ENCODE measurements around the gene GLI3. TPM values are rescaled to one million over a fixed set of nuclear protein-coding genes. Genes with fewer than 3 reads are reported as not detected.

GLI3 gene
- total RNA-seq, 1 experiment from 2014 or later = 46.2 TPM

GRCh38 chr7:42198296-42198695, 38.7 kb downstream of the GLI3 start:
- TF ChIP-seq ATF3 (CRISPR knock-in tag; conservative IDR thresholded peaks at IDR 0.05) (no peak), KAT7 (CRISPR knock-in tag; IDR thresholded peaks at IDR 0.05; ENCODE audit: borderline replicate concordance) (no peak), CREM (CRISPR knock-in tag; IDR thresholded peaks at IDR 0.05) (no peak), ZNF219 (CRISPR knock-in tag; IDR thresholded peaks at IDR 0.05; ENCODE audit: borderline replicate concordance) (no peak), FOXK1 (CRISPR knock-in tag; IDR thresholded peaks at IDR 0.05) (no peak), ZNF396 (CRISPR knock-in tag; IDR thresholded peaks at IDR 0.05; ENCODE audit: borderline replicate concordance) (no peak), MAX (CRISPR knock-in tag; IDR thresholded peaks at IDR 0.05) (no peak)
- Mint-ChIP-seq H3K9me3 (no peaks in the 10 kb centered on the region), H3K27me3 (ENCODE audit: low read depth) (no peaks in the 10 kb centered on the region; the same call in 1 of the 2 replicates), H3K4me3 (no peak overlapping the region), H3K27ac (no peak overlapping the region; the same call in 1 of the 2 replicates), H3K4me1 (peaks cover 33% of the 10 kb centered on the region), H3K36me3 (no peaks in the 10 kb centered on the region)
- ChIA-PET CTCF (interaction anchor here (1.2 kb wide), 1 partner anchor 12 kb away, joined by 5 read pairs; no protein-coding TSS in a partner anchor), POLR2A (no interaction called here)
- no peak for DNase-seq (ENCODE audit: low spot score)
- ATAC-seq = 0 out of 2 replicates have a peak, but pooled peaks have one; percentile 38

GRCh38 chr7:42197451-42197850, 39.6 kb downstream of the GLI3 start:
- DNase-seq (ENCODE audit: low spot score) (no peak), ATAC-seq (no peak)
- Mint-ChIP-seq H3K27ac (no peak overlapping the region), H3K4me3 (no peak overlapping the region), H3K9me3 (no peaks in the 10 kb centered on the region), H3K27me3 (ENCODE audit: low read depth) (no peaks in the 10 kb centered on the region; the same call in 1 of the 2 replicates), H3K4me1 (peaks cover 41% of the 10 kb centered on the region), H3K36me3 (no peaks in the 10 kb centered on the region)
- no peak for TF ChIP-seq AR (CRISPR knock-in tag; IDR thresholded peaks at IDR 0.05)
- TF ChIP-seq NR1H2 (CRISPR knock-in tag; IDR thresholded peaks at IDR 0.05) = no peak
- POLR2A ChIA-PET = no interaction called here
- CTCF ChIA-PET = interaction anchor here (1.2 kb wide), 1 partner anchor 12 kb away, joined by 5 read pairs; no protein-coding TSS in a partner anchor

- CTCF ChIA-PET = interaction anchor here (1.6 to 1.7 kb wide), 3 partner anchors 9 to 253 kb away, joined by 5 to 7 read pairs (median 7); no protein-coding TSS in a partner anchor
- no peak overlapping the region for H3K4me3 Mint-ChIP-seq
- DNase-seq (ENCODE audit: low spot score) (no peak), ATAC-seq (no peak)
- H3K4me1 Mint-ChIP-seq = peaks cover 52% of the 10 kb centered on the region
- no peaks in the 10 kb centered on the region for H3K9me3 Mint-ChIP-seq
- TF ChIP-seq IRF1 (CRISPR knock-in tag; IDR thresholded peaks at IDR 0.05) (no peak), IRF2 (CRISPR knock-in tag; IDR thresholded peaks at IDR 0.05; ENCODE audit: borderline replicate concordance, low read depth) (no peak), ZBTB21 (CRISPR knock-in tag; IDR thresholded peaks at IDR 0.05; ENCODE audit: borderline replicate concordance) (no peak), FOXK1 (CRISPR knock-in tag; IDR thresholded peaks at IDR 0.05) (no peak), ZNF121 (CRISPR knock-in tag; IDR thresholded peaks at IDR 0.05) (no peak), GABPB1 (CRISPR knock-in tag; IDR thresholded peaks at IDR 0.05) (no peak), TCF7 (CRISPR knock-in tag; IDR thresholded peaks at IDR 0.05; ENCODE audit: low read depth) (no peak), ZNF219 (CRISPR knock-in tag; IDR thresholded peaks at IDR 0.05; ENCODE audit: borderline replicate concordance) (no peak), NFATC4 (CRISPR knock-in tag; IDR thresholded peaks at IDR 0.05) (no peak)
- no peaks in the 10 kb centered on the region; the same call in 1 of the 2 replicates for H3K27me3 Mint-ChIP-seq (ENCODE audit: low read depth)
- no peak overlapping the region; the same call in 1 of the 2 replicates for H3K27ac Mint-ChIP-seq
- POLR2A ChIA-PET = no interaction called here
- H3K36me3 Mint-ChIP-seq = no peaks in the 10 kb centered on the region
Measured at GRCh38 chr7:42194238-42194637, 42.8 kb downstream of the GLI3 start.

All from WTC11 (cell line).